Neuronal stem cell (in vitro differentiated cells): ENCODE data around the gene IL10RB.

ENCODE experiments used
- DNase-seq: peaks from one replicate; pipeline ENCODE4 v3.0.0-alpha.2; 2013; ENCODE audit warnings: low spot score
- H2AFZ ChIP-seq: one replicate; pipeline ENCODE4 v1.6.1; 2013; ENCODE audit warnings: mild to moderate bottlenecking, low read length, inconsistent platforms
- H2AK5ac ChIP-seq: 2 replicates; pipeline ENCODE4 v1.6.1; 2013; ENCODE audit warnings: low read depth, mild to moderate bottlenecking, inconsistent platforms, low read length, moderate library complexity, mixed read lengths
- H2BK120ac ChIP-seq: 2 replicates; pipeline ENCODE4 v1.6.1; 2013; ENCODE audit warnings: low read depth, mild to moderate bottlenecking, inconsistent platforms, low read length, moderate library complexity, mixed read lengths
- H2BK12ac ChIP-seq: one replicate; pipeline ENCODE4 v1.6.1; 2013; ENCODE audit warnings: low read length, inconsistent platforms
- H2BK15ac ChIP-seq: 2 replicates; pipeline ENCODE4 v1.6.1; 2013; ENCODE audit warnings: mild to moderate bottlenecking, low read length, inconsistent platforms, mixed read lengths
- H2BK5ac ChIP-seq: one replicate; pipeline ENCODE4 v1.6.1; 2013; ENCODE audit warnings: inconsistent platforms, mild to moderate bottlenecking, low read length, moderate library complexity
- H3K14ac ChIP-seq: one replicate; pipeline ENCODE4 v1.6.1; 2013; ENCODE audit warnings: low read length, inconsistent platforms
- H3K18ac ChIP-seq: 2 replicates; pipeline ENCODE4 v1.6.1; 2013; ENCODE audit warnings: low read length, inconsistent platforms
- H3K23ac ChIP-seq: 2 replicates; pipeline ENCODE4 v1.6.1; 2013; ENCODE audit warnings: low read depth, mild to moderate bottlenecking, mixed read lengths, low read length, inconsistent platforms; ENCODE audit not compliant: poor library complexity
- H3K27ac ChIP-seq: replicated peaks from 3 replicates; pipeline ENCODE4 v1.5.1; 2013; ENCODE audit warnings: low read length, inconsistent platforms
- H3K27me3 ChIP-seq, 3 experiments: 2 replicates each; pipeline ENCODE4 v1.6.1; 2013; ENCODE audit warnings: low read length in 3 of 3, mild to moderate bottlenecking in 2 of 3, inconsistent platforms in 1 of 3, low read depth in 1 of 3, mixed read lengths in 1 of 3, moderate library complexity in 1 of 3; ENCODE audit not compliant: control insufficient read depth in 3 of 3, insufficient read depth in 3 of 3
- H3K36me3 ChIP-seq, 2 donors: replicated peaks in 1 of 2; 2 replicates each; pipeline ENCODE4 v1.6.1; 2013; ENCODE audit warnings: low read length in 2 of 2; ENCODE audit not compliant: control insufficient read depth in 2 of 2, insufficient read depth in 2 of 2
- H3K4ac ChIP-seq: 2 replicates; pipeline ENCODE4 v1.6.1; 2013; ENCODE audit warnings: inconsistent platforms, mild to moderate bottlenecking, low read length, moderate library complexity
- H3K4me1 ChIP-seq, 2 donors: 1 replicate in 1 of 2; 2 replicates in 1 of 2; pipeline ENCODE4 v1.6.1; 2013; ENCODE audit warnings: low read length in 2 of 2, low read depth in 1 of 2; ENCODE audit not compliant: control insufficient read depth in 2 of 2, insufficient read depth in 1 of 2
- H3K4me2 ChIP-seq: one replicate; pipeline ENCODE4 v1.6.1; 2013; ENCODE audit warnings: mild to moderate bottlenecking, low read length, inconsistent platforms; ENCODE audit not compliant: insufficient read depth, poor library complexity, severe bottlenecking
- H3K4me3 ChIP-seq, 2 donors: 2 replicates each; pipeline ENCODE4 v1.5.1; 2013; ENCODE audit warnings: low read length in 2 of 2, mild to moderate bottlenecking in 2 of 2, inconsistent platforms in 1 of 2, moderate library complexity in 1 of 2
- H3K79me1 ChIP-seq: one replicate; pipeline ENCODE4 v1.6.1; 2013; ENCODE audit warnings: low read depth, mild to moderate bottlenecking, inconsistent platforms, low read length, moderate library complexity
- H3K9ac ChIP-seq: one replicate; pipeline ENCODE4 v1.6.1; 2013; ENCODE audit warnings: mild to moderate bottlenecking, low read depth, low read length, inconsistent platforms; ENCODE audit not compliant: poor library complexity
- H3K9me3 ChIP-seq, 2 donors: replicated peaks in 1 of 2; 2 replicates each; pipeline versions ENCODE3 to v1.6.1; 2013; ENCODE audit warnings: low read length in 2 of 2, mild to moderate bottlenecking in 2 of 2, inconsistent platforms in 1 of 2, low read depth in 1 of 2, mixed read lengths in 1 of 2, moderate library complexity in 1 of 2; ENCODE audit not compliant: control insufficient read depth in 2 of 2, insufficient read depth in 1 of 2
- H4K8ac ChIP-seq: one replicate; pipeline ENCODE4 v1.6.1; 2013; ENCODE audit warnings: low read depth, mild to moderate bottlenecking, inconsistent platforms, low read length, moderate library complexity
- H4K91ac ChIP-seq: one replicate; pipeline ENCODE4 v1.6.1; 2013; ENCODE audit warnings: low read length, low read depth, mild to moderate bottlenecking, inconsistent platforms; ENCODE audit not compliant: poor library complexity
- WGBS, 2 donors: extraction: QIAGEN DNeasy Blood & Tissue Kit; methylation state at CpG; one replicate each; pipeline ENCODE4 v1.1.7; 2013; ENCODE audit warnings: missing lambda C conversion rate in 2 of 2, mixed read lengths in 1 of 2; ENCODE audit not compliant: insufficient read length in 2 of 2, insufficient replicate concordance in 1 of 2; ENCODE audit errors: extremely low coverage in 2 of 2; 5-methylcytosine and 5-hydroxymethylcytosine counted together

The IL10RB gene

DNA sequence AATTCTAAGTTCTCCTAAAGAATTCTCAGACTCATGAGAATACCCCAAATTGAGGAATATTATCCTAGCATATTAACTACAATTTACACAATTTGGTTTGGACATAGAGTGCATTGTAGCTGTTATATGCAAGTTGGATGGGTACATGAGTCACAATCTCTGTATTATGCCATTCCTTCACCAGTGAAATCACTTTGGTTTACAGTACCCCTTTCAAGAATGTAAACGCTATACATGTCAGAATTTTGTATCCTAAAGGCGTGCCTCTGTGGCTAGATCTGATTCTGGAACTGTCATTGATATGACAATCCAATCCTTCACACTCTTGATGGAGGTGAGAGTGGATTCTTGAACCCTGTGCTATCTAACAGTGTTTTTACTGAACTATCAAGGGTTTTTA lies 6.7 kb upstream of the IL10RB start:
- H2BK5ac ChIP-seq = no peak overlapping the region
- no peaks in the 10 kb centered on the region for H3K4me1 ChIP-seq
- no peak overlapping the region for H4K91ac ChIP-seq
- H3K4ac ChIP-seq = no peak overlapping the region
- peaks cover 2 to 13% of the 10 kb centered on the region in 2 donors for H3K9me3 ChIP-seq
- no peak overlapping the region for H4K8ac ChIP-seq
- H3K23ac ChIP-seq = no peak overlapping the region
- DNase-seq = no peak
- H3K27me3 ChIP-seq = no peaks in the 10 kb centered on the region
- no peak overlapping the region for H2AFZ ChIP-seq
- no peak overlapping the region for H2AK5ac ChIP-seq
- no peak overlapping the region for H3K4me3 ChIP-seq
- no peak overlapping the region for H2BK120ac ChIP-seq
- H2BK12ac ChIP-seq = no peak overlapping the region
- no peak overlapping the region for H3K9ac ChIP-seq
- no peak overlapping the region for H3K27ac ChIP-seq
- H3K18ac ChIP-seq = no peak overlapping the region
- no peaks in the 10 kb centered on the region for H3K79me1 ChIP-seq
- no peak overlapping the region for H3K4me2 ChIP-seq
- no CpG with 5 or more reads among the region's 2 CpGs for WGBS, 2 donors
- H2BK15ac ChIP-seq = no peak overlapping the region
- peaks cover 16 to 82% of the 10 kb centered on the region in 2 donors for H3K36me3 ChIP-seq
- H3K14ac ChIP-seq = no peak overlapping the region

GRCh38 chr21:33259995-33260394 lies 6.2 kb upstream of the IL10RB start:
- Histone ChIP-seq H4K91ac (no peak overlapping the region), H3K79me1 (no peaks in the 10 kb centered on the region)
- WGBS, 2 donors = no CpG with 5 or more reads among the region's 7 CpGs

GRCh38 chr21:33261635-33262034 lies 4.5 kb upstream of the IL10RB start:
- Histone ChIP-seq H2BK120ac (no peak overlapping the region), H2BK15ac (no peak overlapping the region), H3K36me3 (peaks cover 13 to 70% of the 10 kb centered on the region in 2 donors), H3K4me1 (no peaks in the 10 kb centered on the region), H4K91ac (no peak overlapping the region), H3K4me2 (no peak overlapping the region), H3K9me3 (peaks cover 2 to 13% of the 10 kb centered on the region in 2 donors), H4K8ac (no peak overlapping the region), H2BK12ac (no peak overlapping the region), H3K14ac (no peak overlapping the region), H3K18ac (no peak overlapping the region), H3K27ac (no peak overlapping the region), H3K9ac (no peak overlapping the region), H3K4ac (no peak overlapping the region), H2AK5ac (no peak overlapping the region), H3K27me3 (no peaks in the 10 kb centered on the region), H2BK5ac (no peak overlapping the region), H3K23ac (no peak overlapping the region), H2AFZ (no peak overlapping the region), H3K4me3 (no peak overlapping the region), H3K79me1 (no peaks in the 10 kb centered on the region)
- DNase-seq = no peak
- no CpG with 5 or more reads among the region's 3 CpGs for WGBS, 2 donors

More at GRCh38 chr21:33259995-33260394, 6.2 kb upstream of the IL10RB start:
- no peak overlapping the region for H3K14ac ChIP-seq
- H3K4me1 ChIP-seq = no peaks in the 10 kb centered on the region
- no peak overlapping the region for H3K27ac ChIP-seq
- H2BK12ac ChIP-seq = no peak overlapping the region
- no peaks in the 10 kb centered on the region for H3K27me3 ChIP-seq
- H4K8ac ChIP-seq = no peak overlapping the region
- no peak overlapping the region for H3K4me2 ChIP-seq
- H2AK5ac ChIP-seq = no peak overlapping the region
- H2BK15ac ChIP-seq = no peak overlapping the region
- no peak overlapping the region for H3K18ac ChIP-seq
- no peak overlapping the region for H3K4me3 ChIP-seq
- no peak overlapping the region for H3K23ac ChIP-seq
- H3K4ac ChIP-seq = no peak overlapping the region
- H2AFZ ChIP-seq = no peak overlapping the region
- DNase-seq = no peak
- peaks cover 2 to 13% of the 10 kb centered on the region in 2 donors for H3K9me3 ChIP-seq
- H2BK5ac ChIP-seq = no peak overlapping the region
- H3K9ac ChIP-seq = no peak overlapping the region
- peaks cover 14 to 80% of the 10 kb centered on the region in 2 donors for H3K36me3 ChIP-seq
- H2BK120ac ChIP-seq = no peak overlapping the region

- no peak overlapping the region for H2BK120ac ChIP-seq
- no peak overlapping the region for H2AK5ac ChIP-seq
- H4K91ac ChIP-seq = no peak overlapping the region
- peak overlapping the region; percentile 81 for H3K23ac ChIP-seq
- no peak overlapping the region for H3K14ac ChIP-seq
- no peak for DNase-seq
- peaks cover 2 to 3% of the 10 kb centered on the region in 2 donors for H3K9me3 ChIP-seq
- no peak overlapping the region for H3K4me3 ChIP-seq
- H2BK15ac ChIP-seq = no peak overlapping the region
- H3K9ac ChIP-seq = no peak overlapping the region
- H3K79me1 ChIP-seq = no peaks in the 10 kb centered on the region
- no peak overlapping the region for H2BK12ac ChIP-seq
- H4K8ac ChIP-seq = no peak overlapping the region
- no CpG with 5 or more reads among the region's 11 CpGs for WGBS, 2 donors
- H3K36me3 ChIP-seq = peaks cover 7 to 57% of the 10 kb centered on the region in 2 donors
- H3K4me2 ChIP-seq = no peak overlapping the region
- no peak overlapping the region for H2AFZ ChIP-seq
- H3K18ac ChIP-seq = no peak overlapping the region
- no peak overlapping the region for H2BK5ac ChIP-seq
- H3K4me1 ChIP-seq = peaks cover 0 to 4% of the 10 kb centered on the region in 2 donors
- no peak overlapping the region for H3K4ac ChIP-seq
- no peaks in the 10 kb centered on the region for H3K27me3 ChIP-seq
- no peak overlapping the region for H3K27ac ChIP-seq
These were observed 3.2 kb upstream of the IL10RB start for GRCh38 chr21:33262921-33263320.
